LNCaP clone FGC (cell line): ENCODE results near the gene MACROD2.

Source experiments
- DNase-seq: peaks from one replicate; pipeline ENCODE4 v3.0.0-alpha.2; 2011; ENCODE audit warnings: low read depth
- H3K4me3 ChIP-seq: 2 replicates; pipeline ENCODE4 v1.5.1; 2011; ENCODE audit warnings: mild to moderate bottlenecking, low read depth, low read length, control low read depth
- CTCF ChIP-seq: IDR thresholded peaks from 2 replicates; pipeline ENCODE4 v1.5.1; 2012; ENCODE audit warnings: mild to moderate bottlenecking; ENCODE audit not compliant: control insufficient read depth, insufficient read depth; ENCODE audit errors: extremely low read depth

The MACROD2 gene

GRCh38 chr20:15594158-15594695 is 1598.9 kb downstream of the MACROD2 start:
- no peak for TF ChIP-seq CTCF
- H3K4me3 ChIP-seq, result no peak overlapping the region
- DNase-seq, result no peak

GRCh38 chr20:15596220-15596890 is 1601.0 kb downstream of the MACROD2 start:
- no peak for TF ChIP-seq CTCF
- no peak for DNase-seq
- H3K4me3 ChIP-seq, result no peak overlapping the region

- H3K4me3 ChIP-seq, result no peak overlapping the region
- no peak for TF ChIP-seq CTCF
- DNase-seq, result no peak
Measured at GRCh38 chr20:15597306-15597705, 1602.0 kb downstream of the MACROD2 start.

GRCh38 chr20:15599961-15600360 is 1604.6 kb downstream of the MACROD2 start:
- no peak for DNase-seq
- no peak for TF ChIP-seq CTCF
- no peak overlapping the region for H3K4me3 ChIP-seq

- no peak for DNase-seq
- TF ChIP-seq CTCF, result no peak
- H3K4me3 ChIP-seq, result no peak overlapping the region
Measured at GRCh38 chr20:15600565-15600964, 1605.2 kb downstream of the MACROD2 start.

GRCh38 chr20:15603506-15603905 is 1608.2 kb downstream of the MACROD2 start:
- TF ChIP-seq CTCF, result no peak

More at GRCh38 chr20:15603506-15603905, 1608.2 kb downstream of the MACROD2 start:
- no peak overlapping the region for H3K4me3 ChIP-seq
- no peak for DNase-seq
